ENCODE measurements around the gene ENPP6.

GRCh38 chr4:184114431-184114830 lies 103.2 kb downstream of the ENPP6 start:
- TF ChIP-seq CTCF (IDR thresholded peaks at IDR 0.05) (no peak), POLR2AphosphoS5 (IDR thresholded peaks at IDR 0.05) (no peak), POLR2A (IDR thresholded peaks at IDR 0.05) (no peak), EP300 (IDR thresholded peaks at IDR 0.05) (no peak)

Measured in upper lobe of left lung (tissue), 4 donors.